Stimulated activated naive B cell treated with anti-CD40 and anti-IgM and Interleukin-4, amounts not matched to agents 10 μg/mL and 1 μg/mL and 100 μg/mL, for 72 hours (primary cell): ENCODE data around the gene PLPPR3.
A peak's percentile ranks its signal among the peaks of the same experiment; 100 is the strongest.

Experiments used
- ATAC-seq, 2 donors: fragments of 150-1000 bp; cut with Tn5 transposase; replicated peaks; 2 replicates each; pipeline ENCODE4 v1.10.0; 2021; ENCODE audit warnings: moderate library complexity in 1 of 2
- DNase-seq: peaks from one replicate; pipeline ENCODE4 v3.0.0; 2021
- H3K27ac Mint-ChIP-seq: one replicate; pipeline ENCODE4 v1.8.0; 2022; ENCODE audit warnings: mild to moderate bottlenecking, mixed read lengths
- H3K27me3 Mint-ChIP-seq, 2 donors: one replicate each; pipeline ENCODE4 v1.8.0; 2022; ENCODE audit warnings: mixed read lengths in 2 of 2
- H3K36me3 Mint-ChIP-seq, 2 donors: one replicate each; pipeline ENCODE4 v1.8.0; 2022; ENCODE audit warnings: mixed read lengths in 2 of 2, mild to moderate bottlenecking in 1 of 2
- H3K4me1 Mint-ChIP-seq, 2 donors: one replicate each; pipeline ENCODE4 v1.8.0; 2022; ENCODE audit warnings: mixed read lengths in 2 of 2, mild to moderate bottlenecking in 1 of 2
- H3K4me3 Mint-ChIP-seq, 2 donors: one replicate each; pipeline ENCODE4 v1.8.0; 2022; ENCODE audit warnings: mild to moderate bottlenecking in 2 of 2, mixed read lengths in 2 of 2, moderate library complexity in 1 of 2
- H3K9me3 Mint-ChIP-seq, 2 donors: one replicate each; pipeline ENCODE4 v1.8.0; 2022; ENCODE audit warnings: mixed read lengths in 2 of 2, mild to moderate bottlenecking in 1 of 2

Gene PLPPR3

DNA sequence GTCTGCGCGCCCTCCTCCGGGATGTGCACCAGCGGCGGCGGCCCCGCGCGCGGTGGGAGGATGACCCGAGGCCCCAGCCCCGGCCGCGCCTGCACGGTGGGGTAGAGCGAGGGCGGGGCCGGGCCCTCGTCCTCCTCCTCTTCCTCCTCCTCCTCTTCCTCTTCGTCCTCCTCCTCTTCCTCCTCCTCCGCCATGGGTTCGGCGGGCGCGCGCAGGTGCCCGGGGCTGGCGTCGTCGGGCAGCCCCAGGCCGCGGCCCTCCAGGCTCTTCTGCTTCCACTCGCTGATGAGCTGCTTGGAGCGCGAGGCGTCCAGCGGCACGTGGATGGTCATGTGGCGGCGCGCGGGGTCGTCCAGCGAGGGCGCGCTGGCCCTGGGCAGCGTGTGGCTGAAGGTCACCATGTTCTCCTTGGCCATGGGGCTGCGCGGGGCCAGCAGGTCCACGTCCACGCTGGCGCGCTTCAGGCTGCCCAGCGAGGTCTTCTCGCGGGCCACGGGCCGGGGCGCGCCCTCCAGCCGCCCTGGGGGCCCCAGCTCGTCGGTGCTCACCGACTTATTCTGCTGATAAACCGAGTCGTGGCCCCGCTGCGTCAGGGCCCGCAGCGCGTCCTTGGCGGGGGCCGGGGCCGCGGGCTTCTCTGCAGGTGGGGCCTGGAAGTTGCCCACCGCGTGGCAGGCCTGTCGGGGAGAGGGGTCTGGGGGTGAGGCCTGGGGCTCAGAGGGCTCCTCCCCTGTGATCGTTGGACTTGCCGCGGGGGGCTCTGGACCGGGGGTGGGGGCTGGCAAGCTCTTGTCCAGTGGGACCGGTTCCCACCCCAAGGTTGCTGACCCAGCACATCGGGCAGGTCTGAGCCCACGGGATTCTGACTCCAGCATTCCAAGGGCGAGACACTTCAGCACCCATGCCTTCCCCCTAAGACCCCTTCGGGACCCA, 8.3 kb downstream of the PLPPR3 start:
- Mint-ChIP-seq H3K9me3 (peaks cover 10 to 14% of the 10 kb centered on the region in 2 donors), H3K36me3 (peaks cover 45 to 57% of the 10 kb centered on the region in 2 donors), H3K4me1 (peaks cover 0 to 9% of the 10 kb centered on the region in 2 donors), H3K27me3 (no peaks in the 10 kb centered on the region), H3K27ac (peak overlapping the region; percentile 87), H3K4me3 (no peak overlapping the region)
- peak; percentile 4 to 17 for ATAC-seq
- no peak for DNase-seq

DNA sequence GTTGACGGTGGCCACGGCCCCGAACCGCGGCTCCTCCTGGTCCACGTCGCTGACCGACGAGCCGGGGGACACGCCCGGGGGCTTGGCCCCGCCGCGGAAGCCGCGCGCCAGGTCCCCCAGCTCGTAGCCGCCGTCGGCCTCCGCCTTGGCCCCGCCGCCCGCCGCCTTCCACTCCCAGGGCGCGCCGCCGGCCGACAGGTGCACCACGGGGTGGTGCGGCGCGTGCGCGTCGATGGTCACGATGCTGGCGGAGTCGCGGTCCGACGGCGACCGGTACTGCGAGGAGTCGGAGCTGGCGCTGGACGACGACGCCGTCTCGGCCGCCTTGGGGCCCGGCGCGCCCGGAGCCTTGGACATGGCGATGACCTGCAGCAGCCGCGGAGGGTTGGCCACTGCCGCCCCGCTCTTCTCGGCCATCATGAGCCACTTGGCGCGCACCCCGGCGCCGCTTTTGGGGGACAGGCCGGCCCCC, 9.0 kb downstream of the PLPPR3 start:
- Mint-ChIP-seq H3K27ac (no peak overlapping the region), H3K36me3 (peaks cover 48 to 60% of the 10 kb centered on the region in 2 donors), H3K4me3 (no peak overlapping the region), H3K27me3 (no peaks in the 10 kb centered on the region), H3K4me1 (peaks cover 3 to 11% of the 10 kb centered on the region in 2 donors), H3K9me3 (peaks cover 10 to 14% of the 10 kb centered on the region in 2 donors)
- DNase-seq (no peak), ATAC-seq (no peak)

DNA sequence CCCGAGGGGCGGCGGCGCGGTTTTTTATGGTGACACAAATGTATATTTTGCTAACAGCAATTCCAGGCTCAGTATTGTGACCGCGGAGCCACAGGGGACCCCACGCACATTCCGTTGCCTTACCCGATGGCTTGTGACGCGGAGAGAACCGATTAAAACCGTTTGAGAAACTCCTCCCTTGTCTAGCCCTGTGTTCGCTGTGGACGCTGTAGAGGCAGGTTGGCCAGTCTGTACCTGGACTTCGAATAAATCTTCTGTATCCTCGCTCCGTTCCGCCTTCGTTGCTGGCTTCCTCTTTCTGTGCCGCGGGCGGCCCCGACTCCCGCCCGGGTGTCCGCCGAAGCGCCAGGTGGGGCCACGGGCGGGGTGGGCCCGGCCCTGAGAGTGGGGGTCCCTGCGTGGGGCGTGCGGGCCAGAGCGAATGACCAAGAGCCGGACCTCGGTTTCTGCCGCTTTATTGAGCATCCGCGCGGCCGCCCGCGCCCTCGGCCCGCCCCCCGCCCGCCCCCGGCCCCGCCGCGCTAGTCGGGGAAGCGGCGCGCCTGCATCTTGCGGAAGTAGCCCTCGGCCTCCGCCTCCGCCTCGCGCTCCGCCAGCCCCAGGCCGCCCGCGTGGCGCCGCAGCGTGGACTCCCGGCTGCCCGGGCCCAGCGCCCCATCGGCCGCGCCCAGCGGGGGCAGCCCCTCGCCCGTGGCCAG, 9.6 kb downstream of the PLPPR3 start:
- Mint-ChIP-seq H3K27me3 (no peaks in the 10 kb centered on the region), H3K27ac (no peak overlapping the region), H3K4me3 (no peak overlapping the region), H3K9me3 (peaks cover 10 to 14% of the 10 kb centered on the region in 2 donors), H3K36me3 (peaks cover 54 to 66% of the 10 kb centered on the region in 2 donors), H3K4me1 (peaks cover 9 to 15% of the 10 kb centered on the region in 2 donors)
- no peak for ATAC-seq
- no peak for DNase-seq

DNA sequence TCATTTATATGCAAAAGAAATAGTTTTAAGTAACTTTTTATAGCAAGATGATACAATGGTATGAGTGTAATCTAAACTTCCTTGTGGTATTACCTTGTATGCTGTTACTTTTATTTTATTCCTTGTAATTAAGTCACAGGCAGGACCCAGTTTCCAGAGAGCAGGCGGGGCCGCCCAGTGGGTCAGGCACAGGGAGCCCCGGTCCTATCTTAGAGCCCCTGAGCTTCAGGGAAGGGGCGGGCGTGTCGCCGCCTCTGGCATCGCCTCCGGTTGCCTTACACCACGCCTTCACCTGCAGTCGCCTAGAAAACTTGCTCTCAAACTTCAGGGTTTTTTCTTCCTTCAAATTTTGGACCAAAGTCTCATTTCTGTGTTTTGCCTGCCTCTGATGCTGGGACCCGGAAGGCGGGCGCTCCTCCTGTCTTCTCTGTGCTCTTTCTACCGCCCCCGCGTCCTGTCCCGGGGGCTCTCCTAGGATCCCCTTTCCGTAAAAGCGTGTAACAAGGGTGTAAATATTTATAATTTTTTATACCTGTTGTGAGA, 10.2 kb downstream of the PLPPR3 start:
- Mint-ChIP-seq H3K36me3 (peaks cover 57 to 66% of the 10 kb centered on the region in 2 donors), H3K27me3 (no peaks in the 10 kb centered on the region), H3K4me3 (no peak overlapping the region), H3K27ac (peak overlapping the region; percentile 37), H3K9me3 (peaks cover 7 to 10% of the 10 kb centered on the region in 2 donors), H3K4me1 (peaks cover 12 to 15% of the 10 kb centered on the region in 2 donors)
- DNase-seq (no peak), ATAC-seq (no peak)

DNA sequence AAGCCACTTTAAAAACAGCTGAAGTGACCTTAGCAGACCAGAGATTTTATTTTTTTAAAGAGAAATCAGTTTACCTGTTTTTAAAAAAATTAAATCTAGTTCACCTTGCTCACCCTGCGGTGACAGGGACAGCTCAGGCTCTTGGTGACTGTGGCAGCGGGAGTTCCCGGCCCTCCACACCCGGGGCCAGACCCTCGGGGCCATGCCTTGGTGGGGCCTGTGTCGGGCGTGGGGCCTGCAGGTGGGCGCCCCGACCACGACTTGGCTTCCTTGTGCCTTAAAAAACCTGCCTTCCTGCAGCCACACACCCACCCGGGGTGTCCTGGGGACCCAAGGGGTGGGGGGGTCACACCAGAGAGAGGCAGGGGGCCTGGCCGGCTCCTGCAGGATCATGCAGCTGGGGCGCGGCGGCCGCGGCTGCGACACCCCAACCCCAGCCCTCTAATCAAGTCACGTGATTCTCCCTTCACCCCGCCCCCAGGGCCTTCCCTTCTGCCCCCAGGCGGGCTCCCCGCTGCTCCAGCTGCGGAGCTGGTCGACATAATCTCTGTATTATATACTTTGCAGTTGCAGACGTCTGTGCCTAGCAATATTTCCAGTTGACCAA, 10.8 kb downstream of the PLPPR3 start:
- H3K4me3 Mint-ChIP-seq = no peak overlapping the region
- DNase-seq (no peak), ATAC-seq (no peak)
- H3K4me1 Mint-ChIP-seq = peaks cover 12 to 13% of the 10 kb centered on the region in 2 donors
- H3K27ac Mint-ChIP-seq = no peak overlapping the region
- no peaks in the 10 kb centered on the region for H3K27me3 Mint-ChIP-seq
- H3K9me3 Mint-ChIP-seq = peaks cover 4% of the 10 kb centered on the region in 2 donors
- H3K36me3 Mint-ChIP-seq = peaks cover 53 to 61% of the 10 kb centered on the region in 2 donors

DNA sequence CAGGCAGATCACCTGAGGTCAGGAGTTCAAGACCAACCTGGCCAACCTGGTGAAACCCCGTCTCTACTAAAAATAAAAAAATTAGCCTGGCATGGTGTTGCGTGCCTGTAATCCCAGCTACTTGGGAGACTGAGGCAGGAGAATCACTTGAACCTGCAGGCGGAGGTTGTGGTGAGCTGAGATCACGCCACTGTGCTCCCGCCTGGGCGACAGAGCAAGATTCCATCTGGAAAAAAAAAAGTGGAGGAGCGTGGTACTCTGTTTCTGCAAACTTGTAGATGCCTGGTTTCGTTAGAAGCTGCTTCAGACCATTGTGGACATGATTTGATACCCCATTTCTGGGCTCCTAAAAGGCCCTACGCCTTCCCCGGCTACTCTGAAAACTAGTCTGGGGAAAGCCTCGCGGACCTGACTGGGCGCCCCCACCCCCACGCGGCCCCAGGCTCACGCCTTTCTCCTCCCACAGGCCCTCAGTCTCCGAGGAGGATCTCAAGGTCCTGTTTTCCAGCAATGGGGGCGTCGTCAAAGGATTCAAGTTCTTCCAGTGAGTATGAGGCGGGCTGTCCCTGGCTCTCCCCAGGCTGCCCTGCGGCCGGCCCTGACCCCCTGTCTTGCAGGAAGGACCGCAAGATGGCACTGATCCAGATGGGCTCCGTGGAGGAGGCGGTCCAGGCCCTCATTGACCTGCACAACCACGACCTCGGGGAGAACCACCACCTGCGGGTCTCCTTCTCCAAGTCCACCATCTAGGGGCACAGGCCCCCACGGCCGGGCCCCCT, 11.5 kb downstream of the PLPPR3 start:
- Mint-ChIP-seq H3K9me3 (peaks cover 0 to 2% of the 10 kb centered on the region in 2 donors), H3K4me1 (peaks cover 11 to 12% of the 10 kb centered on the region in 2 donors), H3K4me3 (no peak overlapping the region), H3K27ac (peak overlapping the region; percentile 65), H3K27me3 (no peaks in the 10 kb centered on the region), H3K36me3 (peaks cover 52 to 60% of the 10 kb centered on the region in 2 donors)
- ATAC-seq = no peak
- no peak for DNase-seq

DNA sequence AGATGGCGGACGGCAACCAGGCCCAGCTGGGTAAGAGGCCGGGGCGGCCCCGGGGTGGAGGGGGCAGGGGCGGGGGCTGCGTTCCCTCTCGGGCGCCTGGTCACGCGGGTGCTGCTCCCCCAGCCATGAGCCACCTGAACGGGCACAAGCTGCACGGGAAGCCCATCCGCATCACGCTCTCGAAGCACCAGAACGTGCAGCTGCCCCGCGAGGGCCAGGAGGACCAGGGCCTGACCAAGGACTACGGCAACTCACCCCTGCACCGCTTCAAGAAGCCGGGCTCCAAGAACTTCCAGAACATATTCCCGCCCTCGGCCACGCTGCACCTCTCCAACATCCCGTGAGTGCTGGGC, 13.4 kb downstream of the PLPPR3 start:
- H3K36me3 Mint-ChIP-seq = peaks cover 46 to 54% of the 10 kb centered on the region in 2 donors
- H3K27me3 Mint-ChIP-seq = no peaks in the 10 kb centered on the region
- H3K9me3 Mint-ChIP-seq = no peaks in the 10 kb centered on the region
- no peak overlapping the region for H3K27ac Mint-ChIP-seq
- DNase-seq (no peak), ATAC-seq (no peak)
- H3K4me3 Mint-ChIP-seq = no peak overlapping the region
- H3K4me1 Mint-ChIP-seq = peaks cover 7 to 17% of the 10 kb centered on the region in 2 donors

DNA sequence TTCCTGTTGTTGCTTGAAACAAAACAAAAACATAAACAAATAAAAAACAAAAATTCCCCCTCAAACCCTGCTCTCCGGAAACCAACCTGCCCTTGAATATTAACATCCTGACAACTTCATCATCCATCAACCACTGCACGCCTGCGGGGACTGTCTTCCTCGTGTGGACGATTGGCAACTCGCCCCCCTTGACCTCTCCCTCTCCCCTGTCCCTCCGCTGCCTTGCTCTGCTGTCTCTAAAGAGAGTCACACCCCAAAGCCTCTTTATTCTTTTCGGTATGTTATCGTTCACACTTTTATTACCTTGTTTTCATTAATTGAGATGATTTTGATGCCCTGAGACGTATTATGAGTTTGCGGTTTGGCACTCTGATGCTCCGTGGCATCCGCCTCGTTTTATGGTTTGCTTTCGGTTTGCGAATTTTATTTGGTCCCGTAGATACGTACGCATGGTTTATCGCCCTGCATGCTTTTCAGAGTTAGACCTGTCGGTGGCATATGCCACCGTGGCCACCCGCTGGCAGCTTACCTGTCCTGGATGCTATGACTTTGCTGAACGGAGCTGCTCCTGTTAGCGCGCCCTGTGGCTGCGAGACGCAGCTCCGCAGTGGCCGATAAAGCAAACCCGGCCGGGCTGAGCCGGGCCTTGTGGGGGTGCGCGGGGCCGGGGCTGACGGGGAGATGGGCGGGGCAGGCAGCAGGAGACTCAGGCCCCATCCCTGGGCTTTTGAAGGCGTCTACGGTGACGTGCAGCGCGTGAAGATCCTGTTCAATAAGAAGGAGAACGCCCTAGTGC, 13.9 kb downstream of the PLPPR3 start:
- Mint-ChIP-seq H3K27ac (peak overlapping the region; percentile 77), H3K9me3 (no peaks in the 10 kb centered on the region)
- no peak for DNase-seq

DNA sequence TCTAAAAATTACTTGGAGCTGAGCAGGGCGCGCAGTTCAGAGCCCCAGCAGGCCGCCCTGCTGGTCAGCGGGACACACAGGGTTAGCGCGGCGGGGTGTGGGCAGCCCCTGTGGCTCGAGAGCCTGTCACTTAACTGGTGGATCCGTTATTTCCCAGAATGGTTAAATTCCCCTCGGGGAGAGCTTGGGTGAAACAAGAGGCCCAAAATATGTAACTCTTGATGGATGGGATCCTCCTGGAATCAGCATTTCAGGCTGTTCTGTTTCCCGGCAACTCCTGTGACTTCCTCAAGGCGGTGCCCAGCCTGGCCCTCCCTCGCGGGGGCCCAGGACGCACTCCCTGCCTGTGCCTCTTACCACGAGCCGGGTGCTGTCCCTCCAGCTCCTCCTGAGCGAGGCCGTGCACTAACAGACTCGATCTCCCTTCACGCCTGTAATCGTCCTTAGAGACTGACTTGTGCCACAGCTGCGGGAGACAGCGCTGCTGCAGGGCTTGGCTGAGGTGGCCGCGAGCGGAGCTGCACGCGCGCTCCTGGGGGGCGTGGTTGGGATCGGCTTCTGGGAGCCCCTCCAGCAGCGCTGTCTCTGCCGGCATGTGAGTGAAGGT, 14.8 kb downstream of the PLPPR3 start:
- Mint-ChIP-seq H3K4me1 (peaks cover 14 to 31% of the 10 kb centered on the region in 2 donors), H3K27ac (peak overlapping the region; percentile 77)

More for the DNA sequence above, 13.9 kb downstream of the PLPPR3 start:
- H3K27me3 Mint-ChIP-seq = no peaks in the 10 kb centered on the region
- peak overlapping the region in 1 of 2 donors; percentile 29 for H3K4me3 Mint-ChIP-seq
- ATAC-seq = no peak
- H3K4me1 Mint-ChIP-seq = peaks cover 10 to 22% of the 10 kb centered on the region in 2 donors
- peaks cover 50 to 57% of the 10 kb centered on the region in 2 donors for H3K36me3 Mint-ChIP-seq

DNA sequence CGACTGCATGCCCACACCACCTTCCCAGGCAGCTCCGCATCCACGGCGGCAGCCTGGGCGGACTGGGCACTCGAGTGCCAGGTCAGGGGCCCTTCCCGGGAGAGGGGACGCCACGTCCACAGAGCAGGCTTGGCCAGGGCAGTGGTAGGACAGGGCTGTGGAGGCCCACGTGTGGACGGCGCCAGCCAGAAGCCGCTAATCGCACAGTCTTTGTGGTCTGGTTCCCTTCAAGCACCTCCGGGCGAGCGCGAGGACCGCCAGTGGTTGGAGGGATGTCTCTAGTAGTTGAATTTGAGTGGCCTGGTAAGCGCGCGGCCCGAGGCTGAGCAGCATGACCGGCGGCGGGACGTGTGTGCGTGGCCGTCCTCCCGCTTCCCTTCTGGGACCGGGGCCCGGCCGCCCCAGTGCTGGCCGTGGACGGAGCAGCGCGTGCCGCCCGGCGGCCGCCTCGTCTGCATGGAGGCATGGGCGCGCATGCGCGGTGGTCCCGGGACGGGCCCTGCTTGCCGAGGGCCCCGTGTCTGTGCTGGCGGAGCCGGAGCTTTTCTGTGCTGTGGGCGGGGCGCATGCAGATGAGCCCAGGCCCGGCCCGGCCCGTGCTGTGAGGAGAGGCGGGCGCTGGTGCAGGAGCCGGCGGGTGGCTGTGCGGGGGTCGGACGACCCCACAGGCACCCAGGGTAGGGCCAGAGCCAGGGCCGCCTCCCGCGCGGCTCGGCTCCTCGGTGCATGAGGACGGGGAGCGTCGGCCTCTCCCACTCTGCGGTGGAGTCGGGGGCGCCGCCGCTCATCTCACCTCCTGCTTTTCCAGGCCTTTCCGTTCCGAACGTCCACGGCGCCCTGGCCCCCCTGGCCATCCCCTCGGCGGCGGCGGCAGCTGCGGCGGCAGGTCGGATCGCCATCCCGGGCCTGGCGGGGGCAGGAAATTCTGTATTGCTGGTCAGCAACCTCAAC, 15.9 kb downstream of the PLPPR3 start:
- H3K4me1 Mint-ChIP-seq = peaks cover 18 to 40% of the 10 kb centered on the region in 2 donors
- H3K36me3 Mint-ChIP-seq = peaks cover 58 to 60% of the 10 kb centered on the region in 2 donors
- H3K27ac Mint-ChIP-seq = no peak overlapping the region
- no peak overlapping the region for H3K4me3 Mint-ChIP-seq
- DNase-seq = no peak
- H3K9me3 Mint-ChIP-seq = no peaks in the 10 kb centered on the region
- no peak for ATAC-seq
- no peaks in the 10 kb centered on the region for H3K27me3 Mint-ChIP-seq

More for the DNA sequence above, 14.8 kb downstream of the PLPPR3 start:
- no peak overlapping the region for H3K4me3 Mint-ChIP-seq
- H3K9me3 Mint-ChIP-seq = no peaks in the 10 kb centered on the region
- H3K27me3 Mint-ChIP-seq = no peaks in the 10 kb centered on the region
- peaks cover 56 to 61% of the 10 kb centered on the region in 2 donors for H3K36me3 Mint-ChIP-seq
- DNase-seq (no peak), ATAC-seq (no peak)

DNA sequence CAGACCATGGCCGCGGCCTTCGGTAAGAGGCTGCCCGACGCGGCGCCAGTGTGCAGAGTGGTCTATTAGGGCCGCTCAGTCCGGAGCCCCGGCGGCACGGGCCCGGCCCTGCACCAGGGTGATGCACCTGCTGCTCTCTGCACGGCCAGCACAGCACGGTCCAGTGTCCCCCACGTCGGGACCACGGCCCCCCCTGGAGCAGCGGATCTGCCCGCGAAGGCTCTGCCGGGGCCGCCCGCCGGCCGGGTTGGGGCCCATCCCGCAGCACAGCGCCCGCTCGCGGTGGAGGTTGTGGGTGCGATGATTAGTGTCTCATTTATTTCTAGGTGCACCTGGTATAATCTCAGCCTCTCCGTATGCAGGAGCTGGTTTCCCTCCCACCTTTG, 16.6 kb downstream of the PLPPR3 start:
- Mint-ChIP-seq H3K27ac (no peak overlapping the region), H3K36me3 (peaks cover 57 to 60% of the 10 kb centered on the region in 2 donors), H3K9me3 (no peaks in the 10 kb centered on the region), H3K27me3 (no peaks in the 10 kb centered on the region), H3K4me1 (peaks cover 23 to 47% of the 10 kb centered on the region in 2 donors), H3K4me3 (no peak overlapping the region)
- no peak for ATAC-seq
- DNase-seq = no peak
